HG03460 (cell line): ENCODE data around the gene ATXN10.
"Not testable (repeated sequence)": the region's sequence is repeated elsewhere in the genome, so short reads cannot be mapped to it uniquely, and the experiment has no call there.

Source experiments
- ATAC-seq: cut with Tn5 transposase; IDR thresholded peaks from one replicate; pipeline ENCODE4 v1.9.1; 2021; ENCODE audit not compliant: unreplicated experiment

The ATXN10 gene

GRCh38 chr22:45704648-45705047 is 33.0 kb downstream of the ATXN10 start:
- no peak for ATAC-seq

GRCh38 chr22:45707605-45708004 is 36.0 kb downstream of the ATXN10 start:
- no peak for ATAC-seq

- no peak for ATAC-seq
Observed at GRCh38 chr22:45708145-45708544, 36.5 kb downstream of the ATXN10 start.

- ATAC-seq = no peak
Observed at GRCh38 chr22:45709060-45709739, 37.6 kb downstream of the ATXN10 start.

GRCh38 chr22:45709866-45710265 is 38.2 kb downstream of the ATXN10 start:
- no peak for ATAC-seq

- ATAC-seq = no peak
Observed at GRCh38 chr22:45710469-45710868, 38.8 kb downstream of the ATXN10 start.

GRCh38 chr22:45714390-45714789 is 42.8 kb downstream of the ATXN10 start:
- not testable (repeated sequence) for ATAC-seq

- no peak for ATAC-seq
Observed at GRCh38 chr22:45717789-45718188, 46.2 kb downstream of the ATXN10 start.

- ATAC-seq = no peak
Observed at GRCh38 chr22:45718391-45718790, 46.8 kb downstream of the ATXN10 start.

- no peak for ATAC-seq
Observed at GRCh38 chr22:45720839-45721378, 49.3 kb downstream of the ATXN10 start.

- no peak for ATAC-seq
Observed at GRCh38 chr22:45722006-45722405, 50.4 kb downstream of the ATXN10 start.

GRCh38 chr22:45726081-45726480 is 54.4 kb downstream of the ATXN10 start:
- ATAC-seq = no peak

- ATAC-seq = no peak
Observed at GRCh38 chr22:45731041-45731797, 59.6 kb downstream of the ATXN10 start.

GRCh38 chr22:45731798-45732495 is 60.3 kb downstream of the ATXN10 start:
- no peak for ATAC-seq

GRCh38 chr22:45735273-45735672 is 63.6 kb downstream of the ATXN10 start:
- no peak for ATAC-seq

- ATAC-seq = no peak
Observed at GRCh38 chr22:45738206-45738605, 66.6 kb downstream of the ATXN10 start.

- ATAC-seq = no peak
Observed at GRCh38 chr22:45740236-45740635, 68.6 kb downstream of the ATXN10 start.

GRCh38 chr22:45742866-45743450 is 71.3 kb downstream of the ATXN10 start:
- ATAC-seq = no peak

- ATAC-seq = no peak
Observed at GRCh38 chr22:45743687-45744086, 72.1 kb downstream of the ATXN10 start.

- no peak for ATAC-seq
Observed at GRCh38 chr22:45744442-45744841, 72.8 kb downstream of the ATXN10 start.

GRCh38 chr22:45750626-45751025 is 79.0 kb downstream of the ATXN10 start:
- ATAC-seq = no peak
